H1 (cell line): ENCODE results near the gene SMTN. TPM values are rescaled to one million over a fixed set of nuclear protein-coding genes. Genes with fewer than 3 reads are reported as not detected.

Experiments used
- BRCA1 ChIP-seq: IDR thresholded peaks from 2 replicates; pipeline ENCODE4 v1.6.1; 2012; ENCODE audit warnings: low read depth, low read length, improper control_type of control experiment
- CEBPB ChIP-seq: IDR thresholded peaks from 2 replicates; pipeline ENCODE4 v1.6.1; 2012; ENCODE audit warnings: low read depth, low read length
- CTBP2 ChIP-seq: IDR thresholded peaks from 2 replicates; pipeline ENCODE4 v1.7.0; 2011; ENCODE audit warnings: borderline replicate concordance, mild to moderate bottlenecking, moderate library complexity, mixed read lengths, low read length; ENCODE audit not compliant: insufficient read depth, insufficient read length
- EP300 ChIP-seq, 2 experiments: IDR thresholded peaks; 1 replicate in 1 of 2; 2 replicates in 1 of 2; pipeline ENCODE4 v1.6.1; 2011 to 2012; ENCODE audit warnings: low read depth in 2 of 2, low read length in 2 of 2, mild to moderate bottlenecking in 2 of 2, borderline replicate concordance in 1 of 2, inconsistent platforms in 1 of 2, moderate library complexity in 1 of 2
- EZH2 ChIP-seq: fragments of 200-600 bp; sonication (generic); IDR thresholded peaks from 2 replicates; pipeline ENCODE4 v1.7.1; 2012; ENCODE audit warnings: low read depth, mild to moderate bottlenecking, moderate library complexity, low read length, inconsistent platforms; ENCODE audit not compliant: severe bottlenecking
- HDAC2 ChIP-seq, 2 experiments: fragments of 300-600 bp in 1 of 2; sonication (generic) in 1 of 2; IDR thresholded peaks; 2 replicates each; pipeline ENCODE4 v1.6.1; 2011 to 2012; ENCODE audit warnings: low read depth in 2 of 2, low read length in 2 of 2, mild to moderate bottlenecking in 2 of 2, moderate library complexity in 2 of 2, borderline replicate concordance in 1 of 2, inconsistent platforms in 1 of 2
- JUN ChIP-seq: IDR thresholded peaks from 2 replicates; pipeline ENCODE4 v1.6.1; 2011; ENCODE audit warnings: low read depth, mild to moderate bottlenecking, improper control_type of control experiment, low read length
- KDM5A ChIP-seq: fragments of 200-600 bp; IDR thresholded peaks from 2 replicates; pipeline ENCODE4 v1.7.1; 2012; ENCODE audit warnings: mild to moderate bottlenecking, low read length, inconsistent platforms, mixed read lengths
- MAX ChIP-seq: IDR thresholded peaks from 2 replicates; pipeline ENCODE4 v1.6.1; 2012; ENCODE audit warnings: inconsistent platforms
- NANOG ChIP-seq: IDR thresholded peaks from 2 replicates; pipeline ENCODE4 v1.6.1; 2011; ENCODE audit warnings: low read length, low read depth, mild to moderate bottlenecking, inconsistent platforms; ENCODE audit not compliant: insufficient read depth, poor library complexity, severe bottlenecking
- PHF8 ChIP-seq: fragments of 200-600 bp; sonication (generic); conservative IDR thresholded peaks from 2 replicates; pipeline ENCODE4 v1.7.1; 2012; ENCODE audit warnings: low read depth, mild to moderate bottlenecking, inconsistent platforms, low read length, moderate library complexity
- RBBP5 ChIP-seq: IDR thresholded peaks from 2 replicates; pipeline ENCODE4 v1.7.1; 2012; ENCODE audit warnings: low read depth, mild to moderate bottlenecking, inconsistent platforms, low read length, moderate library complexity, borderline replicate concordance
- RFX5 ChIP-seq: IDR thresholded peaks from 2 replicates; pipeline ENCODE4 v1.6.1; 2011; ENCODE audit warnings: low read depth, low read length, improper control_type of control experiment, borderline replicate concordance
- RNF2 ChIP-seq: fragments of 200-900, 300-1000 bp; sonication (generic); IDR thresholded peaks from 2 replicates; pipeline ENCODE4 v1.7.1; 2016; ENCODE audit warnings: borderline replicate concordance, low read depth, mild to moderate bottlenecking, antibody characterized with exemption, low read length; ENCODE audit not compliant: poor library complexity, severe bottlenecking; ENCODE audit errors: missing control alignments
- SIN3A ChIP-seq, 2 experiments: IDR thresholded peaks in 1 of 2; conservative IDR thresholded peaks in 1 of 2; 2 replicates each; pipeline ENCODE4 v1.6.1; 2011 to 2012; ENCODE audit warnings: low read length in 2 of 2, improper control_type of control experiment in 1 of 2, low read depth in 1 of 2, mild to moderate bottlenecking in 1 of 2
- SIRT6 ChIP-seq: IDR thresholded peaks from one replicate; pipeline ENCODE4 v1.7.1; 2012; ENCODE audit warnings: low read length, inconsistent platforms
- SIX5 ChIP-seq: IDR thresholded peaks from 2 replicates; pipeline ENCODE4 v1.6.1; 2011; ENCODE audit warnings: mild to moderate bottlenecking, low read depth, low read length
- SP4 ChIP-seq: IDR thresholded peaks from 2 replicates; pipeline ENCODE4 v1.6.1; 2012; ENCODE audit warnings: low read length, inconsistent platforms
- TBP ChIP-seq: IDR thresholded peaks from 2 replicates; pipeline ENCODE4 v1.6.1; 2011; ENCODE audit warnings: low read depth, low read length, improper control_type of control experiment
- ZNF274 ChIP-seq: IDR thresholded peaks from 2 replicates; pipeline ENCODE4 v1.7.0; 2012; ENCODE audit warnings: low read length, borderline replicate concordance; ENCODE audit errors: extremely low read depth
- polyA plus RNA-seq, 7 experiments: library from polyadenylated mRNA; depleted of rRNA in 3 of 7; stranded (reverse) in 5 of 7; unstranded in 2 of 7; fragments of >200 nt in 5 of 7; fragments of 200-250 nt in 2 of 7; gene quantifications; 1 replicate in 5 of 7; 2 replicates in 1 of 7; 4 replicates in 1 of 7; pipeline versions ENCODE4 v1.2.1 to v1.2.3, GENCODE V29; 2011 to 2013; ENCODE audit warnings: missing spikeins in 2 of 7, mixed read lengths in 2 of 7
- total RNA-seq: library from RNA; stranded (reverse); fragmentation: NEBNext Ultra II Directional; extraction: Animal tissue kit (Norgen Biotek cat#: 25700); gene quantifications from 2 replicates; pipeline ENCODE4 v1.2.1, GENCODE V29; 2021
- TF ChIP-seq, protein P1 (sequence below): IDR thresholded peaks from 2 replicates; pipeline ENCODE4 v1.6.1; 2011; ENCODE audit warnings: low read length, improper control_type of control experiment

Gene SMTN
- total and polyA plus RNA-seq, 2 of the 8 experiments (the other 6 are each of a cell fraction or from before 2014, with no cell fraction given) = 12.3 to 20.8 TPM

DNA sequence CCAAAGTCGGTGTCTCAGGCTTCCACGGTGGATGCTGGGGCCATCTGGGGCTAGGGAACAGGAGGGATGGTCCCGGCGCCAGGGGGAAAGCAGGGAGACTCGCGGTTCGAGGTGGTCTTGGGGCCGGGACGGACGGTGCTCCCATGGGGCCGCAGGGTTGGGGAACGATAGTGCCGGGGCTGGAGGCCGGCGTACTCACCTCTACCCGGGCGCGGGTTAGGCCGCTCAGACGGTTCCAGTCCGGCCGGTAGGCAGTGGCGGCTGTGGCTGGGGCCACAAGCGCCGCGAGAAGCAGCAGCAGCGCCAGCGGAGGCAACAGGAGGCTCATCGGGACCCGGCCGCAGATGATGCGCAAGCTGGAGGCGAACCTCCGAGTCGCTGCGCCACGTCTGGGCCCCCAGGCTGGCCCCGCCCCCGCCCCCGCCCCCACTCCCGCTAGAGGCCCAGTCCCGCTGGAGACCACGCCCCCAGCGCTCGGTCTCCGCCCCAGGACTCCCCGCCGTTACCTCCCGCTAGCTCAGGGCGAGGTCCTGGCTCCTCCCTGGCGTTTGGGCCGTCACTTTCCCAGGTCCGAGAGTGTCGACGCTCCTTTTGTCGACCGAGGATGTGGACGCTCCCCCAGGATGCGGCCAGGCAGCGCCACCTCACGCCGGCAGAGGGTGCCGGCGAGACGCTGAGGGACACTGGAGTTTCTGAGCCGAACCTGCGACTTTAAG is 26.2 kb downstream of the SMTN start, which contains the start of gene SELENOM (continued):
- no peak for TF ChIP-seq SIRT6
- peak; percentile 55; the same call in 1 of the 2 replicates for TF ChIP-seq RBBP5
- no peak for TF ChIP-seq SIX5
- TF ChIP-seq PHF8 = no peak; the same call in 1 of the 2 replicates
- TF ChIP-seq BRCA1 = no peak
- TF ChIP-seq RFX5 = no peak
- TF ChIP-seq JUN = 0 out of 2 replicates have a peak, but pooled peaks have one; percentile 9
- TF ChIP-seq, protein P1, sequence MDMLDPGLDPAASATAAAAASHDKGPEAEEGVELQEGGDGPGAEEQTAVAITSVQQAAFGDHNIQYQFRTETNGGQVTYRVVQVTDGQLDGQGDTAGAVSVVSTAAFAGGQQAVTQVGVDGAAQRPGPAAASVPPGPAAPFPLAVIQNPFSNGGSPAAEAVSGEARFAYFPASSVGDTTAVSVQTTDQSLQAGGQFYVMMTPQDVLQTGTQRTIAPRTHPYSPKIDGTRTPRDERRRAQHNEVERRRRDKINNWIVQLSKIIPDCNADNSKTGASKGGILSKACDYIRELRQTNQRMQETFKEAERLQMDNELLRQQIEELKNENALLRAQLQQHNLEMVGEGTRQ = no peak
- TF ChIP-seq KDM5A = no peak
- peak; percentile 57; the same call in 1 of the 2 replicates for TF ChIP-seq TBP
- no peak for TF ChIP-seq EZH2
- TF ChIP-seq SIN3A (conservative IDR thresholded peaks at IDR 0.05 in 1 of 2, IDR thresholded peaks at IDR 0.05 in 1 of 2; ENCODE audit: low read depth in 1 of 2, low read length in 2 of 2) = peak in 1 of 2 experiments; percentile 60; a peak in 1 of 4 replicates
- TF ChIP-seq NANOG = no peak
- TF ChIP-seq CEBPB = peak; percentile 35; the same call in 1 of the 2 replicates
- TF ChIP-seq CTBP2 = peak; percentile 47
- TF ChIP-seq EP300 (IDR thresholded peaks at IDR 0.05; ENCODE audit: borderline replicate concordance in 1 of 2, low read depth in 2 of 2, low read length in 2 of 2) = no peak
- peak; percentile 96 to 99 for TF ChIP-seq HDAC2 (IDR thresholded peaks at IDR 0.05; ENCODE audit: borderline replicate concordance in 1 of 2, low read depth in 2 of 2, low read length in 2 of 2)
- TF ChIP-seq ZNF274 = no peak
- TF ChIP-seq RNF2 = no peak
- no peak for TF ChIP-seq SP4
- no peak for TF ChIP-seq MAX
